HepG2 (cell line): ENCODE results near the gene JADE2. TPM values are rescaled to one million over a fixed set of nuclear protein-coding genes. Genes with fewer than 3 reads are reported as not detected.

Experiments
- ADNP ChIP-seq: sonication (generic); formaldehyde crosslinking; IDR thresholded peaks from 2 replicates; pipeline ENCODE4 v1.4.0; 2020; ENCODE audit warnings: missing genetic modification reagents
- ATRX ChIP-seq: sonication (generic); formaldehyde crosslinking; IDR thresholded peaks from 2 replicates; pipeline ENCODE4 v1.4.0; 2020; ENCODE audit warnings: missing genetic modification reagents, borderline replicate concordance
- CC2D1A ChIP-seq: sonication (generic); formaldehyde crosslinking; IDR thresholded peaks from 2 replicates; pipeline ENCODE4 v1.8.1; 2023; ENCODE audit warnings: mild to moderate bottlenecking, missing genetic modification reagents
- EEA1 ChIP-seq: sonication (generic); formaldehyde crosslinking; IDR thresholded peaks from 2 replicates; pipeline ENCODE4 v1.5.1; 2020; ENCODE audit warnings: mild to moderate bottlenecking, missing genetic modification reagents, borderline replicate concordance
- ETV5 ChIP-seq: IDR thresholded peaks from 2 replicates; pipeline ENCODE4 v1.6.1; 2018; ENCODE audit warnings: missing biosample characterization, missing genetic modification reagents, inconsistent platforms, borderline replicate concordance
- ETV6 ChIP-seq: sonication (generic); formaldehyde crosslinking; conservative IDR thresholded peaks from 2 replicates; pipeline ENCODE4 v1.4.0; 2020; ENCODE audit warnings: missing genetic modification reagents
- HOXA9 ChIP-seq: sonication (generic); formaldehyde crosslinking; IDR thresholded peaks from 2 replicates; pipeline ENCODE4 v1.8.1; 2022; ENCODE audit warnings: missing genetic modification reagents, mild to moderate bottlenecking, moderate library complexity, borderline replicate concordance
- KLF6 ChIP-seq: IDR thresholded peaks from 2 replicates; pipeline ENCODE4 v1.8.0; 2016; ENCODE audit warnings: missing biosample characterization, missing genetic modification reagents
- MED1 ChIP-seq: sonication (generic); formaldehyde crosslinking; IDR thresholded peaks from 2 replicates; pipeline ENCODE4 v1.4.0; 2020; ENCODE audit warnings: missing genetic modification reagents
- POGZ ChIP-seq: sonication (generic); formaldehyde crosslinking; IDR thresholded peaks from 2 replicates; pipeline ENCODE4 v1.4.0; 2020; ENCODE audit warnings: mild to moderate bottlenecking, missing genetic modification reagents
- POLR2A ChIP-seq, 2 experiments: IDR thresholded peaks; 2 replicates each; pipeline ENCODE4 v1.6.1; 2011; ENCODE audit warnings: low read depth in 2 of 2, low read length in 2 of 2, mild to moderate bottlenecking in 1 of 2, moderate library complexity in 1 of 2; ENCODE audit not compliant: insufficient read depth in 1 of 2
- RFX3 ChIP-seq: IDR thresholded peaks from 2 replicates; pipeline ENCODE4 v1.6.1; 2016; ENCODE audit warnings: missing biosample characterization, missing genetic modification reagents
- RFXAP ChIP-seq: sonication (generic); formaldehyde crosslinking; IDR thresholded peaks from 2 replicates; pipeline ENCODE4 v1.4.0; 2020; ENCODE audit warnings: missing genetic modification reagents, borderline replicate concordance
- SAP130 ChIP-seq: IDR thresholded peaks from 2 replicates; pipeline ENCODE4 v1.6.1; 2016; ENCODE audit warnings: low read depth
- SRSF4 ChIP-seq: fragments of 200-400 bp; formaldehyde crosslinking; IDR thresholded peaks from one replicate; pipeline ENCODE4 v1.6.1; 2018; ENCODE audit warnings: mild to moderate bottlenecking, low read depth, low read length, moderate library complexity; ENCODE audit not compliant: poor library complexity, severe bottlenecking
- ZBTB21 ChIP-seq: sonication (generic); formaldehyde crosslinking; IDR thresholded peaks from 2 replicates; pipeline ENCODE4 v1.4.0; 2020; ENCODE audit warnings: missing genetic modification reagents
- ZFP37 ChIP-seq: sonication (generic); formaldehyde crosslinking; IDR thresholded peaks from 2 replicates; pipeline ENCODE4 v1.4.0; 2020; ENCODE audit warnings: missing genetic modification reagents, borderline replicate concordance
- ZNF10 ChIP-seq: sonication (generic); formaldehyde crosslinking; IDR thresholded peaks from 2 replicates; pipeline ENCODE4 v1.4.0; 2020; ENCODE audit warnings: mild to moderate bottlenecking, low read depth, missing genetic modification reagents, borderline replicate concordance
- ZNF101 ChIP-seq: sonication (generic); formaldehyde crosslinking; IDR thresholded peaks from 2 replicates; pipeline ENCODE4 v1.4.0; 2020; ENCODE audit warnings: mild to moderate bottlenecking, low read depth, missing genetic modification reagents, borderline replicate concordance
- ZNF207 ChIP-seq: fragments of 450-650 bp; IDR thresholded peaks from 2 replicates; pipeline ENCODE4 v1.6.1; 2016; ENCODE audit warnings: antibody characterized with exemption, borderline replicate concordance
- ZNF530 ChIP-seq: sonication (generic); formaldehyde crosslinking; IDR thresholded peaks from 2 replicates; pipeline ENCODE4 v1.5.0; 2020; ENCODE audit warnings: low read depth, mild to moderate bottlenecking, missing genetic modification reagents
- ZNF563 ChIP-seq: sonication (generic); formaldehyde crosslinking; IDR thresholded peaks from 2 replicates; pipeline ENCODE4 v1.8.0; 2022; ENCODE audit warnings: mild to moderate bottlenecking, moderate library complexity, missing genetic modification reagents
- ZNF713 ChIP-seq: sonication (generic); formaldehyde crosslinking; IDR thresholded peaks from 2 replicates; pipeline ENCODE4 v1.4.0; 2020; ENCODE audit warnings: mild to moderate bottlenecking, missing genetic modification reagents
- ZNF747 ChIP-seq: sonication (generic); formaldehyde crosslinking; IDR thresholded peaks from 2 replicates; pipeline ENCODE4 v1.8.1; 2023; ENCODE audit warnings: missing genetic modification reagents, mild to moderate bottlenecking, borderline replicate concordance
- ZNF768 ChIP-seq: sonication (generic); formaldehyde crosslinking; IDR thresholded peaks from 2 replicates; pipeline ENCODE4 v1.4.0; 2020; ENCODE audit warnings: missing genetic modification reagents
- ZNF772 ChIP-seq: sonication (generic); formaldehyde crosslinking; IDR thresholded peaks from 2 replicates; pipeline ENCODE4 v1.5.0; 2020; ENCODE audit warnings: mild to moderate bottlenecking, missing genetic modification reagents
- ZNF773 ChIP-seq: sonication (generic); formaldehyde crosslinking; IDR thresholded peaks from 2 replicates; pipeline ENCODE4 v1.4.0; 2020; ENCODE audit warnings: missing genetic modification reagents, borderline replicate concordance
- ZNF839 ChIP-seq: sonication (generic); formaldehyde crosslinking; IDR thresholded peaks from 2 replicates; pipeline ENCODE4 v1.4.0; 2020; ENCODE audit warnings: missing genetic modification reagents, mild to moderate bottlenecking, borderline replicate concordance
- polyA plus RNA-seq, 8 experiments: library from polyadenylated mRNA; depleted of rRNA in 3 of 8; stranded (reverse) in 7 of 8; unstranded in 1 of 8; fragments of >200 nt; fragmentation: Illumina TruSeq in 4 of 8; extraction: Trizol in 4 of 8; gene quantifications; 2 replicates each; pipeline versions ENCODE4 v1.2.1 to v1.2.3, GENCODE V29; 2011 to 2016; ENCODE audit warnings: low read depth in 4 of 8, missing spikeins in 1 of 8, mixed read lengths in 1 of 8; ENCODE audit not compliant: insufficient read depth in 1 of 8
- total RNA-seq, 5 experiments: library from RNA; depleted of rRNA; stranded (reverse); fragments of >200 nt; fragmentation: Illumina TruSeq; extraction: Trizol; gene quantifications; 2 replicates each; pipeline ENCODE4 v1.2.3, GENCODE V29; 2016; ENCODE audit warnings: low read depth in 1 of 5
- TF ChIP-seq, protein P1 (sequence below): sonication (generic); formaldehyde crosslinking; IDR thresholded peaks from 2 replicates; pipeline ENCODE4 v1.4.0; 2020; ENCODE audit warnings: missing genetic modification reagents, borderline replicate concordance
- TF ChIP-seq, protein P2 (sequence below): IDR thresholded peaks from 2 replicates; pipeline ENCODE4 v1.6.1; 2012; ENCODE audit warnings: inconsistent platforms

JADE2 gene
- total and polyA plus RNA-seq, 2 of the 13 experiments (the other 11 are each of a cell fraction or from before 2014, with no cell fraction given): 7.5 to 15.1 TPM

DNA sequence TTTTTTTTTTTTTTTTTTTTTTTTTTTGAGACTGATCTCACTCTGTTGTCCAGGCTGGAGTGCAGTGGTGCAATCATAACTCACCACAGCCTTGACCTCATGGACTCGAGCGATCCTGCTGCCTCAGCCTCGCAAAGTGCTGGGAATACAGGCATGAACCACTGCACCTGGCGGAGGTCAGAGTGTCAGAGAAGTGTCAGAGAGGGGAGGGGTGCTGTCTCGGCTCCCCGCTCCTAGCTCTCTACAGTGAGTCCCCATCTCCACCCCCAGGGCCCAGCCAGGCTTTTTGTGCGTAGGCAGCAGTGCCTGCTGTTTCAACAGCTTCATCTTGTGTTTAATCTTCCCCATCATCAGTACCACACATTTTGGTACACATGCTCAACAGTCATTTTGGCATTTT, 68.9 kb downstream of the JADE2 start (continued):
- TF ChIP-seq, protein P1, sequence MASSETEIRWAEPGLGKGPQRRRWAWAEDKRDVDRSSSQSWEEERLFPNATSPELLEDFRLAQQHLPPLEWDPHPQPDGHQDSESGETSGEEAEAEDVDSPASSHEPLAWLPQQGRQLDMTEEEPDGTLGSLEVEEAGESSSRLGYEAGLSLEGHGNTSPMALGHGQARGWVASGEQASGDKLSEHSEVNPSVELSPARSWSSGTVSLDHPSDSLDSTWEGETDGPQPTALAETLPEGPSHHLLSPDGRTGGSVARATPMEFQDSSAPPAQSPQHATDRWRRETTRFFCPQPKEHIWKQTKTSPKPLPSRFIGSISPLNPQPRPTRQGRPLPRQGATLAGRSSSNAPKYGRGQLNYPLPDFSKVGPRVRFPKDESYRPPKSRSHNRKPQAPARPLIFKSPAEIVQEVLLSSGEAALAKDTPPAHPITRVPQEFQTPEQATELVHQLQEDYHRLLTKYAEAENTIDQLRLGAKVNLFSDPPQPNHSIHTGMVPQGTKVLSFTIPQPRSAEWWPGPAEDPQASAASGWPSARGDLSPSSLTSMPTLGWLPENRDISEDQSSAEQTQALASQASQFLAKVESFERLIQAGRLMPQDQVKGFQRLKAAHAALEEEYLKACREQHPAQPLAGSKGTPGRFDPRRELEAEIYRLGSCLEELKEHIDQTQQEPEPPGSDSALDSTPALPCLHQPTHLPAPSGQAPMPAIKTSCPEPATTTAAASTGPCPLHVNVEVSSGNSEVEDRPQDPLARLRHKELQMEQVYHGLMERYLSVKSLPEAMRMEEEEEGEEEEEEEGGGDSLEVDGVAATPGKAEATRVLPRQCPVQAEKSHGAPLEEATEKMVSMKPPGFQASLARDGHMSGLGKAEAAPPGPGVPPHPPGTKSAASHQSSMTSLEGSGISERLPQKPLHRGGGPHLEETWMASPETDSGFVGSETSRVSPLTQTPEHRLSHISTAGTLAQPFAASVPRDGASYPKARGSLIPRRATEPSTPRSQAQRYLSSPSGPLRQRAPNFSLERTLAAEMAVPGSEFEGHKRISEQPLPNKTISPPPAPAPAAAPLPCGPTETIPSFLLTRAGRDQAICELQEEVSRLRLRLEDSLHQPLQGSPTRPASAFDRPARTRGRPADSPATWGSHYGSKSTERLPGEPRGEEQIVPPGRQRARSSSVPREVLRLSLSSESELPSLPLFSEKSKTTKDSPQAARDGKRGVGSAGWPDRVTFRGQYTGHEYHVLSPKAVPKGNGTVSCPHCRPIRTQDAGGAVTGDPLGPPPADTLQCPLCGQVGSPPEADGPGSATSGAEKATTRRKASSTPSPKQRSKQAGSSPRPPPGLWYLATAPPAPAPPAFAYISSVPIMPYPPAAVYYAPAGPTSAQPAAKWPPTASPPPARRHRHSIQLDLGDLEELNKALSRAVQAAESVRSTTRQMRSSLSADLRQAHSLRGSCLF (CRISPR knock-in tag): no peak
- TF ChIP-seq ZNF563 (CRISPR knock-in tag): no peak
- TF ChIP-seq POGZ: peak; percentile 52; the same call in 1 of the 2 replicates
- no peak for TF ChIP-seq POLR2A (IDR thresholded peaks at IDR 0.05; ENCODE audit: insufficient read depth in 1 of 2, low read depth in 2 of 2, low read length in 2 of 2)
- TF ChIP-seq ETV6: no peak
- TF ChIP-seq ZNF773 (CRISPR knock-in tag): no peak
- no peak for TF ChIP-seq ATRX (CRISPR knock-in tag)
- peak; percentile 74 for TF ChIP-seq MED1 (CRISPR knock-in tag)
- no peak for TF ChIP-seq ZNF768
- TF ChIP-seq KLF6 (CRISPR knock-in tag): no peak
- 0 out of 2 replicates have a peak, but pooled peaks have one; percentile 19 for TF ChIP-seq ADNP
- 0 out of 2 replicates have a peak, but pooled peaks have one; percentile 43 for TF ChIP-seq ZBTB21 (CRISPR knock-in tag)
- no peak for TF ChIP-seq ZNF530 (CRISPR knock-in tag)
- TF ChIP-seq ZNF772 (CRISPR knock-in tag): no peak
- no peak for TF ChIP-seq SRSF4
- no peak for TF ChIP-seq ETV5
- TF ChIP-seq ZNF839: no peak
- TF ChIP-seq ZNF713: no peak
- 0 out of 2 replicates have a peak, but pooled peaks have one; percentile 29 for TF ChIP-seq RFXAP (CRISPR knock-in tag)
- TF ChIP-seq EEA1 (CRISPR knock-in tag): no peak
- TF ChIP-seq SAP130: peak; percentile 49; the same call in 1 of the 2 replicates
- no peak for TF ChIP-seq ZNF10 (CRISPR knock-in tag)
- no peak for TF ChIP-seq ZNF207
- no peak for TF ChIP-seq CC2D1A (CRISPR knock-in tag)
- no peak for TF ChIP-seq ZNF101 (CRISPR knock-in tag)
- TF ChIP-seq HOXA9 (CRISPR knock-in tag): no peak
- no peak for TF ChIP-seq ZFP37 (CRISPR knock-in tag)
- TF ChIP-seq RFX3 (CRISPR knock-in tag): no peak
- no peak for TF ChIP-seq ZNF747
- TF ChIP-seq, protein P2, sequence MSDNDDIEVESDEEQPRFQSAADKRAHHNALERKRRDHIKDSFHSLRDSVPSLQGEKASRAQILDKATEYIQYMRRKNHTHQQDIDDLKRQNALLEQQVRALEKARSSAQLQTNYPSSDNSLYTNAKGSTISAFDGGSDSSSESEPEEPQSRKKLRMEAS: no peak
